Measurements from ENCODE around the gene TBCB.

The TBCB gene

DNA sequence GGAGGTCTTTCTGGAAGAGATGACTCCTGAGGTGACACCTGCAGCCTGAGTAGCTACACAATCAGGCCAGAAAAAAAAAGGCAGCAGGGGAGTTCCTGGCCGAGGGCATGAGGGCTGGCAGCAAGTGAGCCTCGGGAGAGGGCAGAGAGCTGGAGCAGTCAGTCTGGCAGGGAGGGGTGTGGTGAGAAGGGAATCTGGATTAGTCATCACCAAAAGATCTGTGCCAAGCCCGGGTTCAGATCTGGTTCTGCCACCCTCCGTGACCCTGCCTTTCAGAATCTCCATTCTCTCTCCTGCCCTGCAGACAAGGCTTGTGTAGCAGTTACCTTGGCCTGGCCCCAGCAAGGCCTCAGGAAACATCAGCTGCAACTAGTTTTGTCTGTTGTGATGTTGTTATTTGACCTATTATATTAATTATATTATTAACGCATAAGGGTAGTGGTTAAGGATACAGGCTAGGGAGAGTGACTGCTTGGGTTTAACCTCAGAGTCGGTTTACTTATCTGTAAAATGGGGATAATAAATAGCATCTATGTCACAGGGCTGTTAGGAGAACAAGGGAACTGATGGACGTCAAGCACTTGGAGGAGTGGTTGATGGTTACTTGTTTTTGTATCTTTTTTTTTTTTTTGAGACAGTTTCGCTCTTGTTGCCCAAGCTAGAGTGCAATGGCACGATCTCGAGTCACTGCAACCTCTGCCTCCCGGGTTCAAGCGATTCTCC is 21.9 kb downstream of the TBCB start:
- peak; percentile 61 for DNase-seq (ENCODE audit: low read depth)

DNA sequence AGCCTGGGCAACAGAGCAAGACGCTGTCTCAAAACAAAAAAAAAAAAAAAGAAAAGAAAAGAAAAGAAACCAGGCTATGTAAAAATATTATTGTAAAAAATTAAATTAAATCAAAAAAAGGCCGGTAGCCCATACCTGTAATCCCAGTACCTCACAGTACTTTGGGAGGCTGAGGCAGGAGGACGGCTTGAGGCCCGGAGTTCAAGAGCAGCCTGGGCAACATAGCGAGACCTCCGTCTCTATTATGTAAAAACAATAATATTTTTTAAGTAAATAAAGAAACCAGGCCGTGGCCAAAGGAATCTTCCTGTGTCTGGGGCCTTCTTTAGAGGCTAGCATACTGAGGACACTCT is 23.8 kb downstream of the TBCB start:
- DNase-seq (ENCODE audit: low read depth), result no peak

DNA sequence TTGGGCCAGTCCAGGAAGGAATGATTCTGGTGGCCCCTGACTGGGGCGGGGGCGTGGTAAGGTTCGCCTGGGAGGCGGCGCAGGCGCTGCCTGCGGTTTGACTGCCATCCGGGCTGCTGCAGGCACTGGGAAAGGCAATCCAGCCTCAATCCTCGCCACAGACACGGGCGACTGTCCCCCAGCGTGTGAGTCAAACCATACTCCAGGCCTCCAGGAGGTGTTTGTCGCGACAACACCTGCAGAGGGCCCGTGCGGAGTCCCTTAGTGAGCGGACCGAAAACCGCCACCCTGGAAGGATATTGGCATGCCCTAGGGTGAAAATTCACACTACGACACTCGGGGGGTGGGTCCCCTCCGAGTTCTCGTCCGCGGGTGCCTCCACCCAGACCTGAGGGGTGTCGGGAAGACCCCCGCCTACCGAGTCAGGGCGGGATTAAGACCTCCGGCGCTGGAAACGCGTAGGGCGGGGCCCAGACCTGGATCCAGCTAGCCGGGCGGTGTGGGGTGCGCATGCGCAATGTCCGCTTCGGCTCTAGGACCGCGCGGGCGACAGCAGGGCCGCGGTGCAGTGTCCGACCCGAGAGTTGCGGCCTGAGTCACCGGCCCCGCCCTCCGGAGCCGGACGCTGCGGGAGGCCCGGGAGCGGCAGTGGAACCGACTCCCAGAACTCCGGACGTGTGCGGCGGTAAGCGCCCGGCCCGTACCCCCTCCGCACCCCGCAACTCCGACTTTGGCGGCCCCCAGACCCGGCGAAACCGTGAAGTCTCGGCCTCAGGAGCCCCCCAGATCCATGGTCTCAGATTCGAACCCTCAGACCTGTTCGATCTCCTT is 24.4 kb downstream of the TBCB start, which contains the start of gene CAPNS1:
Gene CAPNS1 (plus strand): TSS at position 594 of the 831 bp plus-strand sequence. CDS start 946 bp downstream, outside the sequence.
- DNase-seq (ENCODE audit: low read depth), result peak; percentile 86

DNA sequence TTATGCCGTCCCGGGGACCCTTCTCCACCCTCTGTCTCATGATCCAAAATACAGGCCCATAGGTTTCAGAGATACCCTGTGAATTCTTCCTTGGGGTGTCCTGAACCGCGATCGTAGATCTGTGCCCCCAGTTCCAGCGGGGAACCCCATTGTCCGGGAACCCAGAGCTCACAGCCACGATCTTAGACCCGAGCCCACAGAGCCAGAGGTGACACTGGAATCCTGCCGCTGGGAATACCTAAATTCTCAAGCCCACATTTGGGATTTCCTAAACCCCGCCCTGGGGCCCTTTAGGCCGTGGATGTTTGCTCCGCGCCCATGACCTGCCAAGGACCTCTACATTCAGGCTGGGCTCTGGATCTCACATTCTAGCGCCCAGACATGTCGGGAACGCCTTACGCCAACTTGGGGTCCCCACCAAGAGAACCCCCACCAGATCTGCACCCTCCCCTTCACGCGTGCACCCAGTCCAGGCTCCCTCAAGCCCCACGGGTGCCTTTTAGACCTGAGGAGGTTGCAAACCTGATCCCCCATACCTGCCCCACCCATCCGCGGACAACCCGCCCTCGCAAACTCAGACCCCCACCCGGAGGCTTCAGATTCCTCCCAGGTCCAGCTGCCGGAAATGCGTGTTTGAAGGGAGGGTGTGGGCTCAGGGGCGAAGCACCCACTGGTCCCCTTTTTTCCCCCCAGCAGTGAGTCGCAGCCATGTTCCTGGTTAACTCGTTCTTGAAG is 25.2 kb downstream of the TBCB start:
- peak; percentile 43 for DNase-seq (ENCODE audit: low read depth)

DNA sequence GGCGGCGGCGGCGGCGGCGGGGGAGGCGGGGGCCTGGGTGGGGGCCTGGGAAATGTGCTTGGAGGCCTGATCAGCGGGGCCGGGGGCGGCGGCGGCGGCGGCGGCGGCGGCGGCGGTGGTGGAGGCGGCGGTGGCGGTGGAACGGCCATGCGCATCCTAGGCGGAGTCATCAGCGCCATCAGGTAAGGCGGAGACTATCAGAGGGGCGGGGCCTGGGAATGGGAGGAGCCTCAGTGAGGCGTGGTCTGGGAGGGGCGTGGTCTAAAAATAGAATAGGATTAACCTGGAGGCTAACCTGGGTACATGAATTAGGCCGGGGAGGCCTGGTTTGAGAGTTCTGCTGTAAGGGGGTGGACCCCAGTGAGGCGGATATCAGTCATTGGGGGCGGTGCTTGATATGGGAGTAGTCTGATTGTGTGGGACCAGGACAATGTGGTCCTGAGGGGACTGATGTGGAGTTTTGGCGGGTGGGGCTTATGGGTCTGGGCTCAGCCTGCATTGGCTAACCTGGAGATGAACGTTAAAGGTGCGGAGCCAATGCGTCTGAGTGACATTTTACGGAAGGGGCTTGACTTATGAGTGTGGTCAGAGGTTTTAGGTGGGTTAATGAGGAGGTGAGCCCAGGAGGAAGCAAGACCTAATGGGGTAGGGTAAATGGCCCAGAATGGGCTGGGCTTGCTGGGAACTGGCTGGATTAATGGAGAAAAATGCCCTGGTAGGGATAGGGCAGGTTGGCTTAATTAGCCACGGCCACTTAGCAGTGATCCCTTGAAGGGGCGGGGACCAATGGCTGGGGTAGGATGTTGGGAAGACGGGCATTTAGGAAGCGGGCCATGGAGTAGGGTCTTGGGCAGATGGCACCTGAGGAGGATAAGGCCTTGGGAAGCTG is 26.0 kb downstream of the TBCB start:
- peak; percentile 72 for DNase-seq (ENCODE audit: low read depth)

DNA sequence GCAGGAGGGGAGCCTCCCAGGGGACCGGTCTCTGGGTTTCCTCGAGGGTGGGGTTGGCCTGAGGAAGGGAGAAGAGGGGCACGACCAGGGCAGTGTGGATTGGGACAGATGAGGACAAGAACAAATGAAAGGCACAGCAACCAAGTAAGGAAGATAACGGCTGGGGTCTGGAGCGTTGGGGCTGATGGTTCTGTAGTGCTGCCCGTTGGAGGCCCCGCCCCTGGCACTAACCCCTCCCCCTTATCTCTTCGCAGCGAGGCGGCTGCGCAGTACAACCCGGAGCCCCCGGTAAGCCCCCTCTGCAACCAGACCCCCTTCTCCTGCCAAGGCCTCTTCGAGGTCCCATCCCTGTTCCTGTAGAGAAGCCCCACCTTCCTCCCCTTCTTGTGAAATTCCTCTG is 26.8 kb downstream of the TBCB start:
- no peak for DNase-seq (ENCODE audit: low read depth)

DNA sequence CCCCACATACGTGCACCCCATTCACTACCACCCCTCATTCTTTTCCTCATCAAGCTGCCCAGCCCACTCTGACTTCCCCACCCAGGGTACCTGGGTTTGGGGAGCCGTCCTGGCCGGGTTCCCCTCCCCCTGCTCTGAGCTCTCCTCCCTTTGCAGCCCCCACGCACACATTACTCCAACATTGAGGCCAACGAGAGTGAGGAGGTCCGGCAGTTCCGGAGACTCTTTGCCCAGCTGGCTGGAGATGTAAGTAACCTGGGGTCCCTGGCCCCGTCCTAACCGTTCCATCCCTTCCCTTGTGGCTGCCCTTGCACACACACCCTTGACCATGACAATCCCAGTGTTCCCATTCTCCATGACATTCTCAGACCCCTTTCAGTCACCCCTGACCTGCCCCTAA is 27.2 kb downstream of the TBCB start:
- no peak for DNase-seq (ENCODE audit: low read depth)

DNA sequence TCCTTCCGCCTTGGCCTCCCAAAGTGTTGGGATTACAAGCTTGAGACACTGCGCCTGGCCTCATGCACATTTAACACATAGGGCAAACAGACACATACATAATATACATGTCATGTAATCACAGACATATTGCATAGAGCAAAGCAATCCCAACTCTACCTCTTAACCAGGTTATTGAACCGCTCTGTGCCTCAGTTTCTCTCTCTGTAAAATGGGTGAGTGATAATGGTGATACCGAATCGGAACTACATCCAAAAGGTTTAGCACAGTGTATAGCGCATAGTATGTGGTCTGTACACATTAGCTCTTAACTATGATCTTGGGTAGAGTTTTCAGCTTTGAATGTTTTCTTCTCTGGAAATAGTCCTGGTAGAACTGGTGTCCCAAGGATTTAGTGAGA is 29.4 kb downstream of the TBCB start:
- no peak for DNase-seq (ENCODE audit: low read depth)

DNA sequence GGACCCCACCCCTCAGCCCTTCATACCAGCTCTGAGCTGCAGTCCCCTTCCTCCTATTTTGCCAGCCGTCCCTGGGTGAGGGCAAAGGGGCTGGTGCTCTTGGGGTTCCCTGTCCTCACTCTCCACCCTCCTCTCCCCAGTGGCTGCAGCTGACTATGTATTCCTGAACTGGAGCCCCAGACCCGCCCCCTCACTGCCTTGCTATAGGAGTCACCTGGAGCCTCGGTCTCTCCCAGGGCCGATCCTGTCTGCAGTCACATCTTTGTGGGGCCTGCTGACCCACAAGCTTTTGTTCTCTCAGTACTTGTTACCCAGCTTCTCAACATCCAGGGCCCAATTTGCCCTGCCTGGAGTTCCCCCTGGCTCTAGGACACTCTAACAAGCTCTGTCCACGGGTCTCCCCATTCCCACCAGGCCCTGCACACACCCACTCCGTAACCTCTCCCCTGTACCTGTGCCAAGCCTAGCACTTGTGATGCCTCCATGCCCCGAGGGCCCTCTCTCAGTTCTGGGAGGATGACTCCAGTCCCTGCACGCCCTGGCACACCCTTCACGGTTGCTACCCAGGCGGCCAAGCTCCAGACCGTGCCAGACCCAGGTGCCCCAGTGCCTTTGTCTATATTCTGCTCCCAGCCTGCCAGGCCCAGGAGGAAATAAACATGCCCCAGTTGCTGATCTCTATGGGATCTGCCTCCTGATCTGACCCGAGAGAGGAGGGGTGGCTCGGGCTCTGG is 34.6 kb downstream of the TBCB start:
- DNase-seq (ENCODE audit: low read depth), result no peak

DNA sequence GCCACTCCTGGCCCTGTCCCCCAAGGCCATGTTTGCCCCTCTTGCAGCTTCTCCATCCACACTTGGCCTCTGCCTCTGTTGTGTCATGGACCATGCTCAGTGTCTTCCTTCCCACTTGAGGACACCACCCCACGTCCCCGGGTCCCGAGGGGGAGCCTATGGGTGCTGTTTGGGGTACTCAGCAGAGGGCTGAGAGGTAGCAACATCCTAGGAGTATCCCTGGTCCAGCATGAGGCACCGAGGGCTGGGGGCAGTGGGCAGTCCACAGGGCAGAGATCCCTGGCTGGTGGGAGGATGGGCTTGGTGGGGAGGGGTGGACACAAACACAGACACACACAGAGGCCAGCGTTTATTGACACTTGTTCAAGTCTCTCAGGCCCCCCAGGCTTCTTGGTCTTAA is 35.3 kb downstream of the TBCB start:
- DNase-seq (ENCODE audit: low read depth), result no peak

DNA sequence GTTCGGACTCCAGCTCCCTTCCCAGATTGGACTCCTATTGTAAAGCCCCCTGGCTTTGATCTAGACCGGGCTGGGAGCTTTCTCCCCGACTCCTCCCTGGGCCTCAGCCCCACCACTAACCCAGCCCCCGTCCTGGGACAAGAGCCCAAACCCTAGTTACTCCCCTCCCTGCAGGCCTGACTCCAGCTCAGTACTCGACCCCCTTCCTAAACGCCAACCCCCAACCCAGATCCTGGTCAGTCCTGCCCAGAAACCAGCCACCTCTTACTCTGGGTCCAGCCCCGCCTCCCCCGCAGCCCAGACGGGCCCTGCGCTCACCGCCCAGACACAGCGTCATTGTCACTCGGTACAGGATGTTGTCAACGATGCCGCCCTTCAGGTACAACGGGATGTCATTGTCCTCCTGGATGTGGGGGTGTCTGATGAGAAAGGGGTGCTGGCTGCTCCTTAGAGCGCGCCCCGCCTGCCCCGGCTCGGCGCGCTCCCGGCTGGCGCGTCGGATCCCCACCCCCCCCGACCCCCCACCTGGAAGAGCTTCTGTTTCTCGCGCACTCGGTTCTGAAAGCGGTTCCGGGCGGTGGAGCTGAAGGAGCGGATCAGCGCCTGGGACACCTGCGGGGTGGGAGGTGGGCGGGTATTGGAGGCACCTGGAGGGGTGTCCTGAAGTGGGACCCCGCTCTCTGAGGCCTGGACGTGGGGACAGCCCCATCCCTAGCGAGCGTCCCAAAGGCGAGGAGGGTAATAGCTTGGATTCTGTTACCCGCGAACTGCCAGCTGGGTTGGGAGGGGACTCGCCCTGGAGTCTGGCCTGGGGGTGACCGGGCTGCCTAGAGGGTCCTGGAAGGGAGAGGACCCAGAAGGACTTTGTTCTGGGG is 36.1 kb downstream of the TBCB start:
- DNase-seq (ENCODE audit: low read depth), result no peak

DNA sequence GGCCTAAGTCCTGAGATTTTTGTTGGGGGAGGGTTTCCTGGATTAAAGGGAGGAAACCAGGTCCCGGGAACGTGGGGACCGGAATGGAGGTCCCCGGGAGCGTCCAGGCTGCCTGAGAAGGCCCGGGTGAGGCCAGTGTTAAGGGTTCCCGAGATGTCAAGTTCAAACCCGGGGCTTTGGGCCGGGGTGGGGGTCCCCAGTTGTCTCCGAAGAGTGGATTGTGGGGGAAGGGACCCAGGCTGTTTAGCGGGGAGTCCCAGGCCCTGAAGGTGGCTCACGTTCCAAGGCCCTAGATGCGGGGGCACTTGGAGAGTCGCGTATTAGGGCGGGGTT is 36.7 kb downstream of the TBCB start:
- DNase-seq (ENCODE audit: low read depth), result no peak

DNA sequence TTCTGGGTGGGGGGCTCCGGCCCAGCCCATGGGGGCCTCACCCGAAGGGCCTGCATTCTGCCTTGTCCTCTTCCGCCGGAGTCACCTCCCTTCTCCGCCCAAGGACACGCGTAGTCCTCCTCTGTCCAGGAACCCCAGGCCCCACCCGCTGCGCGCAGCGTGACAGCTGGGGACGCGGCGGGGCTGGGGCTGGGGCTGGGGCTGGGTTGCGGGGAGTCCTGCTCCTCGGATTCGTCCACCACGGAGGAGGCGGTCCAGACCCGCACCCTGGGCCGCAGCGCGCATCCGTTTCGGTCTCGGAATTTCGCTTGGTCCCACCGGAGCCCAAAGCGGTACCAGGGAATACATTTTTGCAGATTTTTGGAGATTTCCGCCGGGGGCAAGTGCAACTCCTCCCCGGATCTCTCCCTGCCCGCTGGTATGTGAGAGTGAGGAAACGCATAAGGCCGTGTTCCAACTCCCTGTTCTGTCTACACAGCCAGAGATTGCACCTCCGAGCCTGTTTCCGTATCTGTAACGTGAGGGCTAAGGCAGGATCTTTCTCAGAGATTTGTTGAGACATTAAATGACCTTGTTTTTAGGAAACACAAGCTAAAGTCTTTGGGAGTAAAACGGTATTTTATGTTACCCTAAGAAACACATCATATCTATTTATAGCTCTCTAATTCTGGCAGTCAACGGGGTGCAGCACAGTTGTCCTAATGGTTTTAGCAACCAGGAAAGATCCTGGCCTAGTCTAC is 37.3 kb downstream of the TBCB start, which contains the start of gene COX7A1:
Gene COX7A1 (minus strand): TSS at position 96 of the 740 bp plus-strand sequence. CDS start 40 bp downstream, at position 56.
- peak; percentile 37 for DNase-seq (ENCODE audit: low read depth)

DNA sequence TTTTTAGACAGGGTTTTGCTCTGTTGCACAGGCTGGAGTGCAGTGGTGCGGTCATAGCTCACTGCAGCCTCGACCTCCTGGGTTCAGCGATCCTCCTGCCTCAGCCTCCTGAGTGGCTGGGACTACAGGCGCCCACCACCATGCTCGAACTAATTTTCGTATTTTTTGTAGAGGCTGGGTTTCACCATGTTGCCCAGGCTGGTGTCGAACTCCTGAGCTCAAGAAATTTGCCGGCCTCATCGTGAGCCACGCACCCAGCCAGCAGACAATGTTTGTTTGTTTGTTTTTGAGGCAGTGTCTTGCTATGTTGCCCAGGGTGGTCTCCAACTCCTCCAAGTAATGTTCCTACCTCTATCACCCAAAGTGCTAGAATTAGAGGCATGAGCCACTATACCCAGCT is 37.9 kb downstream of the TBCB start:
- no peak for DNase-seq (ENCODE audit: low read depth)

DNA sequence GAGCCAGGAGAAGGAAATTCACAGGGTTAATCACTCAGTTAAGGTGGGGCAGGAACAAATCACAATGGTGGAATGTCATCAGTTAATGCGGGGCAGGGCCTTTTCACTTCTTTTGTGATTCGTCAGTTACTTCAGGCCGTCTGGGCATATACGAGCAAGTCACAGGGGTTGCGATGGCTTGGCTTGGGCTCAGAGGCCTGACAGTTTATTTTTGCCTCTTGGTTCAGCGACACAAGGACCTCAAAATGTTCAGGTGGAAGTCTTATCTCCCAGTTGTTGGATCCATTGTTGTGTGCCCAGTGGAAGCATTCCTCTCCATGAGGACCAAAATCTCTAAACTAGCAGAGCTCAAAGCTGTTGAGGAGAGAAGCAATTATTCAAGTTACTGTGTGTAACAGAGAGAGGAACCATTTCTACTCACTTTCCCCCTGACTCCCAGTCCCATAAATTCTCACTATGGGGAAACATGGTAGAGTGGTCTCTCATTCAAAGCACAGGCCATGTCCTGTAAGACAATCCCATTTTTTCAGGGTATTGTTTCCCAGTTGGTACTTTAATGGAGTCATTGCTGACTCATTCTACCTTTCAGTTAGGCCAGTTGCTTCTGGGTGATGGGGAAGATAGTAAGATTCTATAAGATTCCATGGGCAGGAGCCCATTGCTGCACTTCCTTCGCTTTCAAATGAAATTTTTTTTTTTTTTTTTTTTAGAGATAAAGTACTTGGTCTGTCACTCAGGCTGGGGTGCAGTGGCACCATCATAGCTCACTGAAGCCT is 45.7 kb downstream of the TBCB start:
- DNase-seq (ENCODE audit: low read depth), result no peak

DNA sequence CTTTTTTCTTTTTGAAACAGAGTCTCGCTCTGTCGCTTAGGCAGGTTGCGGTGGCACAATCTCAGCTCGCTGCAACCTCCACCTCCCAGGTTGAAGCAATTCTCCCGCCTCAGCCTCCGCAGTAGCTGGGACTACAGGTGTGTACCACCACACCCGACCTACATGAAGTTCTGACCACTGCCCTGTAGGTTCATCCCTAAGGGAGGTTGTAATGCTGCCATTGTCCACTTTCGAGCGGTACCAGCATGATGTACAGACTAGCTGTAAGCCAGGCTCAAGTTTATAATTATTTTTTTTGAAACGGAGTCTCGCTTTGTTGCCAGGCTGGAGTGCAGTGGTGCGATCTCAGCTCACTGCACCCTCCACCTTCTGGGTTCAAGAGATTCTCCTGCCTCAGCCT is 48.5 kb downstream of the TBCB start:
- no peak for DNase-seq (ENCODE audit: low read depth)

DNA sequence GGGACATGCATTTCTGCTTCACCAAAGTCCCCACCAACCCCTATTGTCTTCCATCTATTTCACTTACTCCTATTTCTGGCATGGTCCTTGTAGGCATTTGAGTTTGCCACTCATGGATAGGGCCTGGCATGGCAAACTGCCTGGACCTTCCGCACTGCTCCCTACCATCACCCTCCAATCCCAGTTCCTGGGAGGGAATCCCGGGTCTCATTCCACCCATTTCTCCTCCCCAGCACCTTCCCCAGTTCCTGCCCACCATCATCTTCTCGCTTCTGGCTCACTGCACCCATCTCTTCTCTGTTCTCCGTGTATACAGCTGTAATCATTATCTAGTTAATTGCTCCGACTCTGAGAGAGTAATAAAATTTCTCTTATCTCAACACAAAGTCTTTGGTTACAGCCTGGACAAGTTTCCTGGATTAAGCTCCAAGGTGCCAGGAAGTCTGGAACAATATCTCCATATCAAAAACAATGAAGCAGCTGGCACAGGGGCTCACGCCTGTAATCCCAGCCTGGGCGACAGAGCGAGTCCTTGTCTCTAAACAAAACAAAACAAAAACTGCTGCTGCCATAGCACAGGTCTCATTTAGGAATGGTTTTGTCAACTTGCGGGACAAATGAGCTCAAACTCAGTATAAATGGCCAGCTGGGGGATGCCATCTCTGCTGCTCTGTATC is 54.0 kb downstream of the TBCB start:
- DNase-seq (ENCODE audit: low read depth), result peak; percentile 27

DNA sequence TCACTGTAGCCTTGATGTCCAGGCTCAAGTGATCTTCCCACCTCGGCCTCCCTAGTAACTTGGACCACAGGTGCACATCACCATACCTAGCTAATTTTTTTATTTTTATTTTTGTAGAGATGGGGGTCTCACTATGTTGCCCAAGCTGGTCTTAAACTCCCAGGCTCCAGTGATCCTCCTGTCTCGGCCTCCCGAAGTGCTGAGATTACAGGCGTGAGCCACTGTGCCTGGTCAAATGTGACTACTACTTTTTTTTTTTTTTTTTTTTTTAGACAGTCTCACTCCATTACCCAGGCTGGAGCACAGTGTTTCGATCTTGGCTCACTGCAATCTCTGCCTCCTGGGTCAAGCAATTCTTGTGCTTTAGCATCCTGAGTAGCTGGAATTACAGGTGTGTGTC is 57.6 kb downstream of the TBCB start:
- DNase-seq (ENCODE audit: low read depth), result no peak
